ENCODE measurements around the gene MEGF6.

The MEGF6 gene

GRCh38 chr1:3553166-3553939 is 58.0 kb downstream of the MEGF6 start:
- no peak for TF ChIP-seq CTCF (IDR thresholded peaks at IDR 0.05; ENCODE audit: low read depth, low read length)
- H3K36me3 ChIP-seq, result no peaks in the 10 kb centered on the region
- no peak overlapping the region for H3K4me3 ChIP-seq (ENCODE audit: low read depth, low read length)
- no peaks in the 10 kb centered on the region for H3K27me3 ChIP-seq
- H3K9me3 ChIP-seq, result no peaks in the 10 kb centered on the region
- no peaks in the 10 kb centered on the region for H3K4me1 ChIP-seq
- peak; percentile 22 for DNase-seq

DNA sequence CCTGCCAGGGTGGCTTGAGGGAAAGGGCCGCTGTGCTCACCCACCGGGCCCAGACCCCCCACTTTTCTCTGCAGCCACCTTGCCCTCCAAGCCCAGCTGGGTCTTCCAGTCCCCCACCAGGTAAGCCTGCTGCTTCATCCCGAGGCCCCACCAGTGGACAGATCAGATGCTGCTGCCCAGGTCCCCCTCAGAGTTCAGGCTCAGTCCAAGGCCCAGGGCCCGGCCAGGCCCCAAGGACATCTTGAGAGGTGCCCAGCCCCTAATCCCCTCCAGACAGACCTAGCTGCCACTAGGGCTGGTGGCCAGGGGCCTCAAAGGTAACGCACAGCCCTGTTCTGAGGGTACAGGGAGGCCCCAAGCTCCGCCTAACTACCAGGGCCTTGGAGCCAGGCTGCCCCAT is 58.6 kb downstream of the MEGF6 start:
- no peak for DNase-seq
- TF ChIP-seq CTCF (IDR thresholded peaks at IDR 0.05; ENCODE audit: low read depth, low read length), result no peak
- Histone ChIP-seq H3K36me3 (no peaks in the 10 kb centered on the region), H3K4me1 (no peaks in the 10 kb centered on the region), H3K9me3 (no peaks in the 10 kb centered on the region), H3K27me3 (no peaks in the 10 kb centered on the region), H3K4me3 (ENCODE audit: low read depth, low read length) (no peak overlapping the region)

GRCh38 chr1:3552176-3552575 is 59.1 kb downstream of the MEGF6 start:
- no peak for DNase-seq
- H3K9me3 ChIP-seq, result no peaks in the 10 kb centered on the region
- no peaks in the 10 kb centered on the region for H3K36me3 ChIP-seq
- no peak overlapping the region for H3K4me3 ChIP-seq (ENCODE audit: low read depth, low read length)
- no peak for TF ChIP-seq CTCF (IDR thresholded peaks at IDR 0.05; ENCODE audit: low read depth, low read length)
- no peaks in the 10 kb centered on the region for H3K27me3 ChIP-seq
- no peaks in the 10 kb centered on the region for H3K4me1 ChIP-seq

DNA sequence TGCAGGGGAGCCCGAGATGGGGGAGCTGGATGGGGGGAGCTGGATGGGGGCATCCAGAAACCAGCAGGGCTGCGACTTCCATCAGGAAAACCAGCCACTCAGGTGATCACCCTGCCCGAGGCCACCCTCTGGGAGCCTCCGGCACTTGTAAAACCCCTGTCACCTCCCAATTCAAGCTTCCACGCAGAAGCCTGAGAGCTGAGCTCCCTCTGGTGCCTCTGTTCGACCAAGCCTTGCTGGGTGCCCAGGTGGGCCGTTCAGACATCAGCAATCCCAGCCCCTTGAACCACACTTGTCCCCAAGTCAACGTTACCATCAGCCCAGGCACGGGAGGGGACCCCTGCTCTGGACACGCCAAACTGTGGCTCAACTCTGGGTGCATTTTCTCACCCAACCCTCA is 59.6 kb downstream of the MEGF6 start:
- H3K4me1 ChIP-seq, result no peaks in the 10 kb centered on the region
- TF ChIP-seq CTCF (IDR thresholded peaks at IDR 0.05; ENCODE audit: low read depth, low read length), result no peak
- no peak for DNase-seq
- no peaks in the 10 kb centered on the region for H3K9me3 ChIP-seq
- no peak overlapping the region for H3K4me3 ChIP-seq (ENCODE audit: low read depth, low read length)
- H3K36me3 ChIP-seq, result no peaks in the 10 kb centered on the region
- H3K27me3 ChIP-seq, result no peaks in the 10 kb centered on the region

DNA sequence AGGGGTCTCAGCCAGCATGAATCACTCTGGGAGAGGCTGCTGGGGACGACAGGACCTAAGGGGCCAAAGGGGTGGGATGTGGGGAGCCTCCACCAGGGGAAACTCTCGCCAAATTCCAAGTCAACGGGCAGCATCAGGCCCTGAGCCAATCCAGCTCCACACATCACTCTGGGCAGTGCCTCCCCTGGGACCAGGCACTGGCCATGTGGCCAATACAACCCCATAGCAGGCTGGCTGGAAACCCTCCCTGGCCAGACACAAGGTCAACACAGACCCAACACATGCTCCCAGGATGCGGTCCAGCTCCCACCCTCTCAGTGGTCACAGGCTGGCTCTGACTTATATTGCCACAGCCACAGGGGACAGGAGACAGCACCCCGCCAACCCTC is 60.0 kb downstream of the MEGF6 start:
- Histone ChIP-seq H3K36me3 (no peaks in the 10 kb centered on the region), H3K4me3 (ENCODE audit: low read depth, low read length) (no peak overlapping the region), H3K27me3 (no peaks in the 10 kb centered on the region), H3K9me3 (no peaks in the 10 kb centered on the region), H3K4me1 (no peaks in the 10 kb centered on the region)
- TF ChIP-seq CTCF (IDR thresholded peaks at IDR 0.05; ENCODE audit: low read depth, low read length), result no peak
- DNase-seq, result peak; percentile 38

DNA sequence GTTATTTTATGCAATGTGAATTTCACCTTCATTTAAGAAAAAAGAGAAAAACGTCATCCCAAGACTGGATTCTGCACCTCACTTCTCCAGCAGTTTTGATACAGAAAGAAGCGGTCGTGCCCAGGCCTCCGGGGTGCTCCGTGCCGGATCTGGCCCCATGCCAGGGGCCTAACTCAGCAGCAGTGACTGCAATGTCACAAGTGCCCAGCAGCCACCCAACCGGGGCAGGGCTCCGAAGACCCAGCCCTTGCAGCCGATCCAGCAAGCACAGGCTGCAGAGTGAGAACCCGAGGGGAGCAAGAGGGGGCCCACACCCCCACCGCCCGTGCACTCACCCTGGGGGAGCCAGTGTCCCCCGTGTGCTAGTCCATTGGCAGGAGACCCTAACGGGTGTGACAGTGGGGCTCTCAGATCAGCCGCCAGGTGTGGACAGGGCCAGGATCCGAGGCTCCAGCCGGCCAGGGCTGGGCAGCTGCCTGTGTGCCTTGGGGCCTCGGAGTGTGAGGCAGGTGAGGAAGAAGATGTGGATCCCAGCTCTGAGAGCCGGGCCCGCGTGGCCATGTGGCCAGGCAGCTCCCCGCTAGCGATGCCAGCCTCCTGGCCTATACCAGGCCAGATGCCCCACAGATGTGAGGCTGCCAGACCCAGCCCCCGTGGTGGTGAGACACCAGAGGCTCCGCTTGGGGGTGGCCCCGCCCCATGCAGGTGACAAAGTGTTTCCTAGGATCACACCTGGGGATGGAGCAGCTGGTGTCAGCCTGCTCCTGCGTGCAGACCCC is 60.6 kb downstream of the MEGF6 start:
- no peak overlapping the region for H3K4me3 ChIP-seq (ENCODE audit: low read depth, low read length)
- H3K9me3 ChIP-seq, result no peaks in the 10 kb centered on the region
- H3K4me1 ChIP-seq, result no peaks in the 10 kb centered on the region
- no peak for TF ChIP-seq CTCF (IDR thresholded peaks at IDR 0.05; ENCODE audit: low read depth, low read length)
- no peaks in the 10 kb centered on the region for H3K36me3 ChIP-seq
- no peaks in the 10 kb centered on the region for H3K27me3 ChIP-seq
- peak; percentile 51 for DNase-seq

All from BE2C (cell line).